ENCODE results near the gene DNTT. TPM values are rescaled to one million over a fixed set of nuclear protein-coding genes. Genes with fewer than 3 reads are reported as not detected.

Gene DNTT
- total RNA-seq, 1 donor from 2014 or later = not detected

- H3K4me1 Mint-ChIP-seq = peaks cover 22% of the 10 kb centered on the region
- no peaks in the 10 kb centered on the region for H3K36me3 Mint-ChIP-seq
- DNase-seq (ENCODE audit: low spot score) = peak; percentile 85
- peaks cover 12% of the 10 kb centered on the region for H3K27me3 ChIP-seq
- H3K4me1 ChIP-seq = peaks cover 50% of the 10 kb centered on the region
- peaks cover 1% of the 10 kb centered on the region for H3K36me3 ChIP-seq
- H3K27me3 Mint-ChIP-seq (ENCODE audit: insufficient read depth, low read depth) = peaks cover 9% of the 10 kb centered on the region
- no peak overlapping the region for H3K9ac ChIP-seq
- no peak overlapping the region for H2AFZ ChIP-seq (replicated peaks)
- peak overlapping the region; percentile 61 for H3K4me2 ChIP-seq
- no peak overlapping the region for H3K4me3 Mint-ChIP-seq
- H3K27ac Mint-ChIP-seq = no peak overlapping the region
- H3K79me2 ChIP-seq (ENCODE audit: low read depth) = no peaks in the 10 kb centered on the region
- H3K27ac ChIP-seq = peak overlapping the region; percentile 81
- H3K9me3 Mint-ChIP-seq = peaks cover 10% of the 10 kb centered on the region
- H3K9me3 ChIP-seq (ENCODE audit: low read depth) = peaks cover 6% of the 10 kb centered on the region
- peak overlapping the region; percentile 9 for H3K4me3 ChIP-seq
- no peaks in the 10 kb centered on the region for H4K20me1 ChIP-seq (ENCODE audit: low read depth)
- TF ChIP-seq EZH2phosphoT487 (IDR thresholded peaks at IDR 0.05) (no peak), EZH2 (IDR thresholded peaks at IDR 0.05) (no peak), CTCF (IDR thresholded peaks at IDR 0.05) (no peak)
- H3F3A ChIP-seq (ENCODE audit: low read depth) = peaks cover 53% of the 10 kb centered on the region
Observed at GRCh38 chr10:96341219-96342182, 37.3 kb downstream of the DNTT start.

- peaks cover 12% of the 10 kb centered on the region for H3K27me3 ChIP-seq
- no peak overlapping the region for H2AFZ ChIP-seq (replicated peaks)
- no peaks in the 10 kb centered on the region for H3K36me3 Mint-ChIP-seq
- H3K27me3 Mint-ChIP-seq (ENCODE audit: insufficient read depth, low read depth) = peaks cover 9% of the 10 kb centered on the region
- H3K9me3 Mint-ChIP-seq = peaks cover 15% of the 10 kb centered on the region
- H4K20me1 ChIP-seq (ENCODE audit: low read depth) = no peaks in the 10 kb centered on the region
- TF ChIP-seq CTCF (IDR thresholded peaks at IDR 0.05) = no peak
- no peak for TF ChIP-seq EZH2 (IDR thresholded peaks at IDR 0.05)
- no peak for TF ChIP-seq EZH2phosphoT487 (IDR thresholded peaks at IDR 0.05)
- no peak overlapping the region for H3K9ac ChIP-seq
- H3K9me3 ChIP-seq (ENCODE audit: low read depth) = peaks cover 14% of the 10 kb centered on the region
- no peak overlapping the region for H3K4me3 ChIP-seq
- H3K4me2 ChIP-seq = no peak overlapping the region
- no peak overlapping the region for H3K27ac Mint-ChIP-seq
- no peak overlapping the region for H3K27ac ChIP-seq
- peaks cover 50% of the 10 kb centered on the region for H3K4me1 ChIP-seq
- H3K4me3 Mint-ChIP-seq = no peak overlapping the region
- no peaks in the 10 kb centered on the region for H3K79me2 ChIP-seq (ENCODE audit: low read depth)
- H3K4me1 Mint-ChIP-seq = peaks cover 22% of the 10 kb centered on the region
- DNase-seq (ENCODE audit: low spot score) = no peak
- peaks cover 5% of the 10 kb centered on the region for H3K36me3 ChIP-seq
- peaks cover 53% of the 10 kb centered on the region for H3F3A ChIP-seq (ENCODE audit: low read depth)
Observed at GRCh38 chr10:96342402-96342801, 38.2 kb downstream of the DNTT start.

- Histone ChIP-seq H3K4me2 (no peak overlapping the region), H2AFZ (replicated peaks) (no peak overlapping the region), H4K20me1 (ENCODE audit: low read depth) (no peaks in the 10 kb centered on the region), H3K79me2 (ENCODE audit: low read depth) (no peaks in the 10 kb centered on the region), H3K4me1 (peaks cover 36% of the 10 kb centered on the region), H3K27me3 (peaks cover 12% of the 10 kb centered on the region), H3K4me3 (no peak overlapping the region), H3K27ac (no peak overlapping the region), H3K36me3 (peaks cover 5% of the 10 kb centered on the region), H3K9me3 (ENCODE audit: low read depth) (peaks cover 14% of the 10 kb centered on the region), H3F3A (ENCODE audit: low read depth) (peaks cover 38% of the 10 kb centered on the region), H3K9ac (no peak overlapping the region)
- DNase-seq (ENCODE audit: low spot score) = no peak
- TF ChIP-seq CTCF (IDR thresholded peaks at IDR 0.05) = no peak
- TF ChIP-seq EZH2phosphoT487 (IDR thresholded peaks at IDR 0.05) = no peak
- TF ChIP-seq EZH2 (IDR thresholded peaks at IDR 0.05) = no peak
- H3K4me3 Mint-ChIP-seq = no peak overlapping the region
- H3K27me3 Mint-ChIP-seq (ENCODE audit: insufficient read depth, low read depth) = peaks cover 9% of the 10 kb centered on the region
- H3K27ac Mint-ChIP-seq = no peak overlapping the region
- peaks cover 15% of the 10 kb centered on the region for H3K9me3 Mint-ChIP-seq
- no peaks in the 10 kb centered on the region for H3K36me3 Mint-ChIP-seq
- peaks cover 20% of the 10 kb centered on the region for H3K4me1 Mint-ChIP-seq
Observed at GRCh38 chr10:96344178-96344577, 39.9 kb downstream of the DNTT start.
